ENCODE results near the gene ALOX5.

ALOX5 gene

GRCh38 chr10:45452743-45453452 is 78.9 kb downstream of the ALOX5 start:
- H4K91ac ChIP-seq (ENCODE audit: low read depth, low read length, poor library complexity): no peak overlapping the region
- H3K27ac ChIP-seq (replicated peaks; ENCODE audit: low read length): no peak overlapping the region
- peaks cover 0 to 2% (median 0%) of the 10 kb centered on the region in 3 experiments for H3K27me3 ChIP-seq (ENCODE audit: control insufficient read depth in 3 of 3, insufficient read depth in 3 of 3, low read depth in 1 of 3, low read length in 3 of 3)
- H2AK5ac ChIP-seq (ENCODE audit: low read depth, low read length): no peak overlapping the region
- no peak overlapping the region for H3K23ac ChIP-seq (ENCODE audit: low read depth, low read length, poor library complexity)
- WGBS, 2 donors (ENCODE audit: extremely low coverage in 2 of 2, insufficient read length in 2 of 2, insufficient replicate concordance in 1 of 2): no CpG with 5 or more reads among the region's 7 CpGs
- no peak overlapping the region for H3K4me3 ChIP-seq (ENCODE audit: low read length in 2 of 2)
- H3K9me3 ChIP-seq (replicated peaks in 1 of 2; ENCODE audit: control insufficient read depth in 2 of 2, insufficient read depth in 1 of 2, low read depth in 1 of 2, low read length in 2 of 2): no peaks in the 10 kb centered on the region
- H3K4me1 ChIP-seq (ENCODE audit: control insufficient read depth in 2 of 2, insufficient read depth in 1 of 2, low read depth in 1 of 2, low read length in 2 of 2): no peaks in the 10 kb centered on the region
- H2BK12ac ChIP-seq (ENCODE audit: low read length): no peak overlapping the region
- H3K4ac ChIP-seq (ENCODE audit: low read length): no peak overlapping the region
- no peak overlapping the region for H3K9ac ChIP-seq (ENCODE audit: low read depth, low read length, poor library complexity)
- DNase-seq (ENCODE audit: low spot score): no peak
- H3K14ac ChIP-seq (ENCODE audit: low read length): no peak overlapping the region
- no peak overlapping the region for H3K18ac ChIP-seq (ENCODE audit: low read length)
- H2BK15ac ChIP-seq (ENCODE audit: low read length): no peak overlapping the region
- peaks cover 3 to 4% of the 10 kb centered on the region in 2 donors for H3K36me3 ChIP-seq (replicated peaks in 1 of 2; ENCODE audit: control insufficient read depth in 2 of 2, insufficient read depth in 2 of 2, low read length in 2 of 2)
- peaks cover 2% of the 10 kb centered on the region for H3K79me1 ChIP-seq (ENCODE audit: low read depth, low read length)
- no peak overlapping the region for H2BK120ac ChIP-seq (ENCODE audit: low read depth, low read length)
- H3K4me2 ChIP-seq (ENCODE audit: insufficient read depth, low read length, poor library complexity, severe bottlenecking): no peak overlapping the region
- H2BK5ac ChIP-seq (ENCODE audit: low read length): no peak overlapping the region
- no peak overlapping the region for H4K8ac ChIP-seq (ENCODE audit: low read depth, low read length)
- no peak overlapping the region for H2AFZ ChIP-seq (ENCODE audit: low read length)

- Histone ChIP-seq H4K91ac (ENCODE audit: low read depth, low read length, poor library complexity) (no peak overlapping the region), H2BK12ac (ENCODE audit: low read length) (no peak overlapping the region), H2AFZ (ENCODE audit: low read length) (no peak overlapping the region), H3K36me3 (replicated peaks in 1 of 2; ENCODE audit: control insufficient read depth in 2 of 2, insufficient read depth in 2 of 2, low read length in 2 of 2) (peaks cover 3 to 9% of the 10 kb centered on the region in 2 donors), H2AK5ac (ENCODE audit: low read depth, low read length) (no peak overlapping the region), H3K4me2 (ENCODE audit: insufficient read depth, low read length, poor library complexity, severe bottlenecking) (no peak overlapping the region), H3K14ac (ENCODE audit: low read length) (peak overlapping the region; percentile 56), H3K9me3 (replicated peaks in 1 of 2; ENCODE audit: control insufficient read depth in 2 of 2, insufficient read depth in 1 of 2, low read depth in 1 of 2, low read length in 2 of 2) (no peaks in the 10 kb centered on the region), H3K4ac (ENCODE audit: low read length) (no peak overlapping the region), H3K27ac (replicated peaks; ENCODE audit: low read length) (no peak overlapping the region), H3K18ac (ENCODE audit: low read length) (peak overlapping the region; percentile 33), H2BK5ac (ENCODE audit: low read length) (no peak overlapping the region), H3K9ac (ENCODE audit: low read depth, low read length, poor library complexity) (peak overlapping the region; percentile 77), H3K4me1 (ENCODE audit: control insufficient read depth in 2 of 2, insufficient read depth in 1 of 2, low read depth in 1 of 2, low read length in 2 of 2) (no peaks in the 10 kb centered on the region), H2BK15ac (ENCODE audit: low read length) (no peak overlapping the region), H3K27me3 (ENCODE audit: control insufficient read depth in 3 of 3, insufficient read depth in 3 of 3, low read depth in 1 of 3, low read length in 3 of 3) (peaks cover 0 to 2% (median 0%) of the 10 kb centered on the region in 3 experiments), H3K79me1 (ENCODE audit: low read depth, low read length) (peaks cover 2% of the 10 kb centered on the region), H3K4me3 (ENCODE audit: low read length in 2 of 2) (peak overlapping the region in 1 of 2 donors; percentile 56), H4K8ac (ENCODE audit: low read depth, low read length) (no peak overlapping the region), H2BK120ac (ENCODE audit: low read depth, low read length) (peak overlapping the region; percentile 61), H3K23ac (ENCODE audit: low read depth, low read length, poor library complexity) (peak overlapping the region; percentile 65)
- WGBS, 2 donors (ENCODE audit: extremely low coverage in 2 of 2, insufficient read length in 2 of 2, insufficient replicate concordance in 1 of 2): no CpG with 5 or more reads among the region's 9 CpGs
- no peak for DNase-seq (ENCODE audit: low spot score)
Observed at GRCh38 chr10:45453639-45454255, 79.7 kb downstream of the ALOX5 start.

GRCh38 chr10:45454262-45454661 is 80.2 kb downstream of the ALOX5 start:
- DNase-seq (ENCODE audit: low spot score): no peak
- no peak overlapping the region for H3K4ac ChIP-seq (ENCODE audit: low read length)
- H3K27me3 ChIP-seq (ENCODE audit: control insufficient read depth in 3 of 3, insufficient read depth in 3 of 3, low read depth in 1 of 3, low read length in 3 of 3): peaks cover 0 to 2% (median 0%) of the 10 kb centered on the region in 3 experiments
- no peak overlapping the region for H3K27ac ChIP-seq (replicated peaks; ENCODE audit: low read length)
- no peak overlapping the region for H2AFZ ChIP-seq (ENCODE audit: low read length)
- no peak overlapping the region for H3K4me2 ChIP-seq (ENCODE audit: insufficient read depth, low read length, poor library complexity, severe bottlenecking)
- no peak overlapping the region for H3K4me3 ChIP-seq (ENCODE audit: low read length in 2 of 2)
- no peaks in the 10 kb centered on the region for H3K4me1 ChIP-seq (ENCODE audit: control insufficient read depth in 2 of 2, insufficient read depth in 1 of 2, low read depth in 1 of 2, low read length in 2 of 2)
- H2BK12ac ChIP-seq (ENCODE audit: low read length): no peak overlapping the region
- peak overlapping the region; percentile 56 for H3K14ac ChIP-seq (ENCODE audit: low read length)
- peaks cover 6 to 13% of the 10 kb centered on the region in 2 donors for H3K36me3 ChIP-seq (replicated peaks in 1 of 2; ENCODE audit: control insufficient read depth in 2 of 2, insufficient read depth in 2 of 2, low read length in 2 of 2)
- H3K9ac ChIP-seq (ENCODE audit: low read depth, low read length, poor library complexity): peak overlapping the region; percentile 77
- H4K8ac ChIP-seq (ENCODE audit: low read depth, low read length): no peak overlapping the region
- H2BK15ac ChIP-seq (ENCODE audit: low read length): no peak overlapping the region
- H3K23ac ChIP-seq (ENCODE audit: low read depth, low read length, poor library complexity): peak overlapping the region; percentile 65
- H3K79me1 ChIP-seq (ENCODE audit: low read depth, low read length): peaks cover 2% of the 10 kb centered on the region
- no peak overlapping the region for H2BK5ac ChIP-seq (ENCODE audit: low read length)
- H2AK5ac ChIP-seq (ENCODE audit: low read depth, low read length): no peak overlapping the region
- H2BK120ac ChIP-seq (ENCODE audit: low read depth, low read length): peak overlapping the region; percentile 61
- no CpG with 5 or more reads among the region's 9 CpGs for WGBS, 2 donors (ENCODE audit: extremely low coverage in 2 of 2, insufficient read length in 2 of 2, insufficient replicate concordance in 1 of 2)
- no peak overlapping the region for H3K18ac ChIP-seq (ENCODE audit: low read length)
- no peaks in the 10 kb centered on the region for H3K9me3 ChIP-seq (replicated peaks in 1 of 2; ENCODE audit: control insufficient read depth in 2 of 2, insufficient read depth in 1 of 2, low read depth in 1 of 2, low read length in 2 of 2)
- H4K91ac ChIP-seq (ENCODE audit: low read depth, low read length, poor library complexity): no peak overlapping the region

GRCh38 chr10:45454859-45455258 is 80.8 kb downstream of the ALOX5 start:
- Histone ChIP-seq H3K27ac (replicated peaks; ENCODE audit: low read length) (no peak overlapping the region), H3K4me3 (ENCODE audit: low read length in 2 of 2) (no peak overlapping the region), H3K18ac (ENCODE audit: low read length) (no peak overlapping the region), H2BK120ac (ENCODE audit: low read depth, low read length) (no peak overlapping the region), H3K4ac (ENCODE audit: low read length) (no peak overlapping the region), H3K4me1 (ENCODE audit: control insufficient read depth in 2 of 2, insufficient read depth in 1 of 2, low read depth in 1 of 2, low read length in 2 of 2) (no peaks in the 10 kb centered on the region), H3K9me3 (replicated peaks in 1 of 2; ENCODE audit: control insufficient read depth in 2 of 2, insufficient read depth in 1 of 2, low read depth in 1 of 2, low read length in 2 of 2) (no peaks in the 10 kb centered on the region), H3K36me3 (replicated peaks in 1 of 2; ENCODE audit: control insufficient read depth in 2 of 2, insufficient read depth in 2 of 2, low read length in 2 of 2) (peaks cover 8 to 17% of the 10 kb centered on the region in 2 donors), H2BK15ac (ENCODE audit: low read length) (no peak overlapping the region), H3K4me2 (ENCODE audit: insufficient read depth, low read length, poor library complexity, severe bottlenecking) (no peak overlapping the region), H2BK5ac (ENCODE audit: low read length) (no peak overlapping the region), H2AK5ac (ENCODE audit: low read depth, low read length) (no peak overlapping the region), H3K79me1 (ENCODE audit: low read depth, low read length) (peaks cover 2% of the 10 kb centered on the region), H3K9ac (ENCODE audit: low read depth, low read length, poor library complexity) (no peak overlapping the region), H3K23ac (ENCODE audit: low read depth, low read length, poor library complexity) (no peak overlapping the region), H3K14ac (ENCODE audit: low read length) (no peak overlapping the region), H3K27me3 (ENCODE audit: control insufficient read depth in 3 of 3, insufficient read depth in 3 of 3, low read depth in 1 of 3, low read length in 3 of 3) (peaks cover 0 to 2% (median 0%) of the 10 kb centered on the region in 3 experiments), H4K8ac (ENCODE audit: low read depth, low read length) (no peak overlapping the region), H4K91ac (ENCODE audit: low read depth, low read length, poor library complexity) (no peak overlapping the region), H2BK12ac (ENCODE audit: low read length) (no peak overlapping the region), H2AFZ (ENCODE audit: low read length) (no peak overlapping the region)
- DNase-seq (ENCODE audit: low spot score): no peak
- WGBS, 2 donors (ENCODE audit: extremely low coverage in 2 of 2, insufficient read length in 2 of 2, insufficient replicate concordance in 1 of 2): no CpG with 5 or more reads among the region's 3 CpGs
